Neural progenitor cell (in vitro differentiated cells): Measurements from ENCODE around the gene CDH2.

ENCODE experiments used
- CTCF ChIP-seq: fragments of 200-600 bp; sonication (generic); IDR thresholded peaks from 2 replicates; pipeline ENCODE4 v1.5.1; 2017; ENCODE audit warnings: antibody characterized with exemption, mild to moderate bottlenecking
- EZH2 ChIP-seq: fragments of 200-600 bp; sonication (generic); IDR thresholded peaks from 2 replicates; pipeline ENCODE4 v1.6.1; 2017; ENCODE audit warnings: antibody characterized with exemption, mild to moderate bottlenecking, moderate library complexity
- EZH2phosphoT487 ChIP-seq: fragments of 200-600 bp; sonication (generic); IDR thresholded peaks from 2 replicates; pipeline ENCODE4 v1.6.1; 2017; ENCODE audit warnings: antibody characterized with exemption

- TF ChIP-seq CTCF (no peak), EZH2 (no peak), EZH2phosphoT487 (no peak)
Observed at GRCh38 chr18:28080876-28081300, 96.0 kb downstream of the CDH2 start.
